Transverse colon (tissue), 4 donors: ENCODE measurements around the gene CIB1. TPM values are rescaled to one million over a fixed set of nuclear protein-coding genes. Genes with fewer than 3 reads are reported as not detected.
A peak's percentile ranks its signal among the peaks of the same experiment; 100 is the strongest.
"Not testable (repeated sequence)": the region's sequence is repeated elsewhere in the genome, so short reads cannot be mapped to it uniquely, and the experiment has no call there.

Experiments
- DNase-seq: peaks from one replicate; pipeline ENCODE4 v3.0.0-alpha.2; 2019
- H3K27ac ChIP-seq, 4 donors: fragments of 200-600 bp; sonication (generic); 2 replicates each; pipeline ENCODE4 v1.5.1; 2016 to 2018; ENCODE audit warnings: inconsistent platforms in 4 of 4
- H3K27me3 ChIP-seq: fragments of 200-600 bp; sonication (generic); 2 replicates; pipeline ENCODE4 v1.5.1; 2017; ENCODE audit warnings: inconsistent platforms
- H3K36me3 ChIP-seq, 4 donors: fragments of 200-600 bp; sonication (generic); 2 replicates each; pipeline ENCODE4 v1.5.1; 2017 to 2019; ENCODE audit warnings: inconsistent platforms in 4 of 4
- H3K4me1 ChIP-seq, 4 donors: fragments of 200-600 bp; sonication (generic); 2 replicates each; pipeline ENCODE4 v1.5.1; 2017 to 2020; ENCODE audit warnings: inconsistent platforms in 4 of 4
- H3K4me3 ChIP-seq, 4 donors: fragments of 200-600 bp; sonication (generic); 1 replicate in 1 of 4; 2 replicates in 3 of 4; pipeline versions ENCODE4 v1.5.1 to v1.6.1; 2017 to 2019; ENCODE audit warnings: inconsistent platforms in 4 of 4
- H3K9me3 ChIP-seq, 2 donors: fragments of 200-600 bp; sonication (generic); 2 replicates each; pipeline ENCODE4 v1.5.1; 2017 to 2019; ENCODE audit warnings: inconsistent platforms in 2 of 2
- CTCF ChIP-seq, 5 experiments: fragments of 200-600 bp in 3 of 5; fragments of 450-650 bp in 2 of 5; sonication (generic) in 3 of 5; IDR thresholded peaks; 1 replicate in 2 of 5; 2 replicates in 3 of 5; pipeline ENCODE4 v1.5.1; 2016 to 2017; ENCODE audit warnings: antibody characterized with exemption in 5 of 5, inconsistent platforms in 3 of 5, mild to moderate bottlenecking in 2 of 5, moderate library complexity in 1 of 5
- EP300 ChIP-seq: sonication (generic); formaldehyde crosslinking; IDR thresholded peaks from one replicate; pipeline ENCODE4 v1.6.1; 2017; ENCODE audit warnings: antibody characterized with exemption, low read depth
- POLR2A ChIP-seq: fragments of 450-650 bp; IDR thresholded peaks from one replicate; pipeline ENCODE4 v1.6.1; 2016; ENCODE audit warnings: antibody characterized with exemption, mild to moderate bottlenecking, moderate library complexity
- POLR2AphosphoS5 ChIP-seq, 3 donors: sonication (generic); formaldehyde crosslinking; IDR thresholded peaks; one replicate each; pipeline ENCODE4 v1.6.1; 2016; ENCODE audit warnings: antibody characterized with exemption in 3 of 3
- WGBS, 2 donors: methylation state at CpG; one replicate each; pipeline ENCODE4 v1.1.5; 2018; ENCODE audit warnings: low coverage in 1 of 2; 5-methylcytosine and 5-hydroxymethylcytosine counted together
- in situ Hi-C, 4 donors: fragments of 200-750 bp; cut with MboI; loops; one replicate each; pipeline versions ENCODE4 v1.15.0 to v1.15.1; 2017; ENCODE audit warnings: low sequenced_read_pairs in 3 of 4, low pct_ligation_motif_present in 1 of 4, low pct_unique_long_range_greater_than_20kb in 1 of 4
- intact Hi-C: fragments of 100-400 bp; cut with DNase I; formaldehyde crosslinking; loops from one replicate; pipeline ENCODE4 v1.15.1; 2023; ENCODE audit warnings: low total_unique reads
- total RNA-seq, 4 donors: library from RNA; depleted of rRNA; stranded (reverse); fragments of >200 nt; gene quantifications; one replicate each; pipeline ENCODE4 v1.1.0, GENCODE V29; 2016

The CIB1 gene
- total RNA-seq, 4 donors from 2014 or later: 38.4 to 156 (median 131) TPM

- intact Hi-C loops: no loop called here
- H3K36me3 ChIP-seq: peaks cover 0 to 11% (median 3%) of the 10 kb centered on the region in 4 donors
- H3K27me3 ChIP-seq: no peaks in the 10 kb centered on the region
- in situ Hi-C loops: no loop called here
- H3K9me3 ChIP-seq: no peaks in the 10 kb centered on the region
- peak; percentile 95 for DNase-seq
- peak within 1 kb of the TSS; percentile 95 to 99 (median 98) for H3K27ac ChIP-seq
- H3K4me1 ChIP-seq: peaks cover 32 to 56% (median 40%) of the 10 kb centered on the region in 4 donors
- TF ChIP-seq CTCF (IDR thresholded peaks at IDR 0.05) (no peak), EP300 (no peak), POLR2A (peak; percentile 91), POLR2AphosphoS5 (IDR thresholded peaks at IDR 0.05) (peak; percentile 91 to 97 (median 94))
- 0% methylated on average over 52 of the region's 59 CpGs; no CpG with 5 or more reads in 1 of the 2 donors for WGBS, 2 donors
- H3K4me3 ChIP-seq: peak within 1 kb of the TSS; percentile 59 to 78 (median 70)
Measured at GRCh38 chr15:90265271-90266060, 31.7 kb upstream of the CIB1 start, which contains the start of gene NGRN. NGRN (plus strand) TSS chr15:90265672; CDS start chr15:90265713, 41 bp downstream.

GRCh38 chr15:90264671-90265070 lies 30.9 kb upstream of the CIB1 start:
- Histone ChIP-seq H3K36me3 (peaks cover 0 to 6% (median 2%) of the 10 kb centered on the region in 4 donors), H3K27ac (peak overlapping the region; percentile 95 to 99 (median 98)), H3K4me1 (peaks cover 32 to 50% (median 39%) of the 10 kb centered on the region in 4 donors), H3K4me3 (peak overlapping the region; percentile 59 to 78 (median 70)), H3K27me3 (no peaks in the 10 kb centered on the region), H3K9me3 (no peaks in the 10 kb centered on the region)
- TF ChIP-seq POLR2AphosphoS5 (IDR thresholded peaks at IDR 0.05) (peak in 2 of 3 donors; percentile 75 to 83), POLR2A (no peak), EP300 (no peak), CTCF (IDR thresholded peaks at IDR 0.05) (no peak)
- 28% methylated on average over 4 of the region's 4 CpGs; no CpG with 5 or more reads in 1 of the 2 donors for WGBS, 2 donors
- in situ Hi-C loops (no loop called here), intact Hi-C loops (no loop called here)
- peak; percentile 73 for DNase-seq

GRCh38 chr15:90262426-90262825 lies 28.7 kb upstream of the CIB1 start:
- H3K27me3 ChIP-seq: no peaks in the 10 kb centered on the region
- H3K4me1 ChIP-seq: peaks cover 17 to 30% (median 21%) of the 10 kb centered on the region in 4 donors
- H3K27ac ChIP-seq: peak overlapping the region in 2 of 4 donors; percentile 26 to 31
- intact Hi-C loops: no loop called here
- WGBS, 2 donors: 70 to 84% methylated on average over 2 to 5 of the region's 5 CpGs
- no peak for TF ChIP-seq POLR2A
- no peak for TF ChIP-seq CTCF (IDR thresholded peaks at IDR 0.05)
- TF ChIP-seq EP300: no peak
- no peak for TF ChIP-seq POLR2AphosphoS5 (IDR thresholded peaks at IDR 0.05)
- in situ Hi-C loops: no loop called here
- no peak overlapping the region for H3K4me3 ChIP-seq
- no peaks in the 10 kb centered on the region for H3K9me3 ChIP-seq
- no peaks in the 10 kb centered on the region for H3K36me3 ChIP-seq
- no peak for DNase-seq

- intact Hi-C loops: no loop called here
Measured at GRCh38 chr15:90261811-90262210, 28.1 kb upstream of the CIB1 start.

GRCh38 chr15:90260731-90261130 lies 27.0 kb upstream of the CIB1 start:
- DNase-seq, H3K27me3 ChIP-seq, H3K27ac ChIP-seq, intact Hi-C loops, H3K36me3 ChIP-seq, H3K9me3 ChIP-seq, H3K4me3 ChIP-seq, in situ Hi-C loops: not testable (repeated sequence)
- H3K4me1 ChIP-seq: peaks cover 8 to 19% (median 10%) of the 10 kb centered on the region in 4 donors
- WGBS, 2 donors: 87 to 93% methylated on average over 3 to 6 of the region's 6 CpGs

More at GRCh38 chr15:90261811-90262210, 28.1 kb upstream of the CIB1 start:
- no peak for DNase-seq
- Histone ChIP-seq H3K27me3 (no peaks in the 10 kb centered on the region), H3K4me1 (peaks cover 10 to 23% (median 15%) of the 10 kb centered on the region in 4 donors), H3K36me3 (no peaks in the 10 kb centered on the region), H3K4me3 (no peak overlapping the region), H3K9me3 (no peaks in the 10 kb centered on the region), H3K27ac (peak overlapping the region in 2 of 4 donors; percentile 26 to 31)
- TF ChIP-seq POLR2A: no peak
- TF ChIP-seq EP300: no peak
- TF ChIP-seq CTCF (IDR thresholded peaks at IDR 0.05): no peak
- TF ChIP-seq POLR2AphosphoS5 (IDR thresholded peaks at IDR 0.05): no peak
- in situ Hi-C loops: no loop called here
- WGBS, 2 donors: 78 to 85% methylated on average over 5 of the region's 5 CpGs
